Skeletal muscle tissue (tissue), 4 donors: Measurements from ENCODE around the gene STK10. TPM values are rescaled to one million over a fixed set of nuclear protein-coding genes. Genes with fewer than 3 reads are reported as not detected.

Source experiments
- H3K27ac ChIP-seq: one replicate; pipeline ENCODE4 v1.7.0; 2013; ENCODE audit warnings: mild to moderate bottlenecking, low read depth, low read length, inconsistent platforms
- H3K27me3 ChIP-seq, 3 donors: one replicate each; pipeline ENCODE4 v1.7.0; 2013; ENCODE audit warnings: low read length in 3 of 3; ENCODE audit not compliant: control insufficient read depth in 3 of 3, insufficient read depth in 3 of 3
- H3K36me3 ChIP-seq, 3 donors: one replicate each; pipeline ENCODE4 v1.7.0; 2013; ENCODE audit warnings: low read length in 3 of 3; ENCODE audit not compliant: control insufficient read depth in 3 of 3, insufficient read depth in 3 of 3
- H3K4me1 ChIP-seq, 3 donors: one replicate each; pipeline ENCODE4 v1.7.0; 2013; ENCODE audit warnings: low read length in 3 of 3, mild to moderate bottlenecking in 3 of 3; ENCODE audit not compliant: control insufficient read depth in 3 of 3, insufficient read depth in 3 of 3
- H3K4me3 ChIP-seq, 3 donors: one replicate each; pipeline ENCODE4 v1.7.0; 2013; ENCODE audit warnings: low read length in 3 of 3
- H3K9ac ChIP-seq, 3 donors: one replicate each; pipeline ENCODE4 v1.7.0; 2013; ENCODE audit warnings: low read length in 3 of 3, mild to moderate bottlenecking in 3 of 3, moderate library complexity in 2 of 3, low read depth in 1 of 3
- H3K9me3 ChIP-seq, 3 donors: one replicate each; pipeline ENCODE4 v1.7.0; 2013; ENCODE audit warnings: low read length in 3 of 3; ENCODE audit not compliant: control insufficient read depth in 3 of 3
- total RNA-seq: library from RNA; depleted of rRNA; stranded (reverse); fragments of >200 nt; gene quantifications from one replicate; pipeline ENCODE4 v1.2.3, GENCODE V29; 2014
- donor health status: Osteomylitis.

The STK10 gene
- total RNA-seq, 1 donor from 2014 or later: 12.0 TPM

DNA sequence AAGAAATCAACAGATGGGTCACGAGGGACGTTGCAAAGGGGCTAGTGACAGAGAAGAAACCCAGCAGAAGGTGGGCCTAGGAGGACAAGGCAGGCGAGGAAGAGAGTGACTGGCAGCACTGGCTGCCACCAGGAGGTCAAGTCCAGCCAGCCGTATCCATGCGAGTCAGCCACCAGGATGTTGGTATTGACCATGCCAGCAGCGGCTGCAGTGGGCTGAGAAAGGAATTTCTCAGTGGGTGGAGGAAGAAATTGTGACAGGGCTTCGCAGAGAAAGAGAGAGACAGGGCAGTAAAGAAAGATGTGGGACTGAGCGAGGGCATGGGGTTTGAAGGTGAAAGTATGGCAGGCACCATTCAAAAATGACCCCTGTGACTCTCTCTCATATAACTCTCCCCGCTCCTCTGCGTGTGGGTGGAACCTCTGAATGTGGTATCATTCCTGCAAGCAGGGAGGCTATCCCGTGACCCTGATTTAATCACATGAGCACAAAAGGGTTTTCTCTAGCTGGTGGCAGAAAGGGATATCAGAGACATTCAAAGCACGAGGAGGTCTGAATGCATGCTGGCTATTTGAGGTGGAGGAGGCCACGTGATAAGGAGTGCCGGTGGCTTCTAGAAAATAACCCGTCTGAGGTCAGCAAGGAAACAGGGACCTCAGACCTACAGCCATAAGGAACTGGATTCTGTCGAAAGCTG lies 136.2 kb downstream of the STK10 start:
- Histone ChIP-seq H3K4me1 (no peaks in the 10 kb centered on the region), H3K27ac (no peak overlapping the region), H3K9ac (no peak overlapping the region), H3K9me3 (no peaks in the 10 kb centered on the region), H3K36me3 (peaks cover 0 to 10% (median 2%) of the 10 kb centered on the region in 3 donors), H3K4me3 (no peak overlapping the region), H3K27me3 (no peaks in the 10 kb centered on the region)

DNA sequence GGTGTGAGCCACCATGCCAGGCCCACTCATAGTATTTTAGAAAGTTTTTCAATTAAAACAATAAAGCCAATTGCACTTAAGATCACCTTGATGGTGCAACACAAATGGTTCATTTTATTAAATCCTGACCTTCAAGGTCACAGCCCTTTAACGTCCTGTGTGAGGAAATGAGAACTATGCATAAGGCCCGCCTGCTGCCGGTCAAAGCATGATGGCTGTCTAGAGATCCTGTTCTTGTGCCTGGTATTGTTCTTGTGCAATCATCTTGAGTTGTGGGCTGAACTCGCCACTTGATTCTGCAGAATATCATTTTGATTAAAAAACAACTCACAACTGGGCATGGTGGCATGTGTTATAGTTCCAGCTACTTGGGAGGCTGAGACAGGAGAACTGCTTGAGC lies 137.9 kb downstream of the STK10 start:
- no peak overlapping the region for H3K27ac ChIP-seq
- H3K4me1 ChIP-seq: no peaks in the 10 kb centered on the region
- no peak overlapping the region for H3K9ac ChIP-seq
- no peak overlapping the region for H3K4me3 ChIP-seq
- no peaks in the 10 kb centered on the region for H3K27me3 ChIP-seq
- peaks cover 0 to 10% (median 2%) of the 10 kb centered on the region in 3 donors for H3K36me3 ChIP-seq
- no peaks in the 10 kb centered on the region for H3K9me3 ChIP-seq

GRCh38 chr5:172049226-172049796 lies 138.7 kb downstream of the STK10 start:
- no peaks in the 10 kb centered on the region for H3K9me3 ChIP-seq
- peaks cover 2 to 7% (median 2%) of the 10 kb centered on the region in 3 donors for H3K36me3 ChIP-seq
- H3K27me3 ChIP-seq: no peaks in the 10 kb centered on the region

DNA sequence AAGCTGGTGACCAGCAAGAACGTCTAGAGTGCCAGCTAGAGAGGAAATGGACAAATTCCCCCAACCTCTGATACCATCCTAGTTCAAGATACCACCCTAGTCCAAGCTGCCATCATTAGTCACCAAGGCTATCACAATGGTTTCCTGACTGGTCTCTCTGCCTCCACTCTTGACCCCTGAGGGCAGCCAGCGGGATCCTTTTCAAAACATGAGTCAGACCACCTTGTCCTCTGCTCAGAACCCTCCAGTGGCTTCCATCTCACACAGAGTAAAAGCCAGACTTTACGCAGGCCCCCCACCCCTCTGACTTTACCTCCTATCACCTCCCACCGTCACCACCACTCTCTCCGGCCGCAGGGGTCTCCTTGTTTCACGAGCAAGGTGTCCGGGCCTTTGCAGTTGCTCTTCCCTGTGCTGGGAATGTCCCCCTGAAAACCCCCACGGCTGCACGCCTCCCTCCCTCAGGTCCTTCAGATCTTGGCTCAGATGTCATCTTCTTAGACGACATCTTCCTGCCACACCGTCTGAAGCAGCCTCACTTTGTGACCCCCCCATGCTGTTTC lies 139.4 kb downstream of the STK10 start:
- H3K4me1 ChIP-seq: peaks cover 0 to 5% (median 0%) of the 10 kb centered on the region in 3 donors
- no peaks in the 10 kb centered on the region for H3K27me3 ChIP-seq
- H3K9ac ChIP-seq: no peak overlapping the region
- H3K9me3 ChIP-seq: no peaks in the 10 kb centered on the region
- H3K4me3 ChIP-seq: no peak overlapping the region
- H3K36me3 ChIP-seq: peaks cover 3 to 5% (median 4%) of the 10 kb centered on the region in 3 donors
- no peak overlapping the region for H3K27ac ChIP-seq

More at GRCh38 chr5:172049226-172049796, 138.7 kb downstream of the STK10 start:
- no peaks in the 10 kb centered on the region for H3K4me1 ChIP-seq
- no peak overlapping the region for H3K27ac ChIP-seq
- H3K9ac ChIP-seq: no peak overlapping the region
- H3K4me3 ChIP-seq: no peak overlapping the region

- Histone ChIP-seq H3K9ac (no peak overlapping the region), H3K36me3 (peaks cover 3 to 6% (median 4%) of the 10 kb centered on the region in 3 donors), H3K27ac (no peak overlapping the region), H3K9me3 (no peaks in the 10 kb centered on the region), H3K4me1 (peaks cover 0 to 5% (median 0%) of the 10 kb centered on the region in 3 donors), H3K27me3 (no peaks in the 10 kb centered on the region), H3K4me3 (no peak overlapping the region)
Measured at GRCh38 chr5:172048170-172048422, 139.9 kb downstream of the STK10 start.

DNA sequence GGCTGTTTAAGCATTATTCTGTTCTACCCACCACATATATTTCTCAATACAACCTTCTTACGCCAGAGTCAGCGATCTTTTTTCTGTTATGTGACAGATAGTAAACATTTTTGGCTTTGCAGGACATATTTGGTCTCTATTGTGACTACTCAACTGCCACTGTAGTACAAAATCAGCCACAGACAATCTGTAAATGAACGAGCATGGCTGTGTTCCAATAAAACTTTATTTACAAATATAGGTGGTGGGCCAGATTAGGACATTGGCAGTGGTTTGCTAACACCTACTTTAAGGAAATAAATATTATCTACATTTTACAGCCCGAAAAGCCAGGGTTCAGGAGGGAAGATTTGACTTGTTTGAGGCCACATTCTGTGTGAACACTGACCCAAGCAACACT lies 141.4 kb downstream of the STK10 start:
- peaks cover 0 to 5% (median 0%) of the 10 kb centered on the region in 3 donors for H3K4me1 ChIP-seq
- peaks cover 3 to 4% (median 4%) of the 10 kb centered on the region in 3 donors for H3K36me3 ChIP-seq
- no peaks in the 10 kb centered on the region for H3K27me3 ChIP-seq
- H3K4me3 ChIP-seq: no peak overlapping the region
- no peaks in the 10 kb centered on the region for H3K9me3 ChIP-seq
- H3K9ac ChIP-seq: no peak overlapping the region
- no peak overlapping the region for H3K27ac ChIP-seq

DNA sequence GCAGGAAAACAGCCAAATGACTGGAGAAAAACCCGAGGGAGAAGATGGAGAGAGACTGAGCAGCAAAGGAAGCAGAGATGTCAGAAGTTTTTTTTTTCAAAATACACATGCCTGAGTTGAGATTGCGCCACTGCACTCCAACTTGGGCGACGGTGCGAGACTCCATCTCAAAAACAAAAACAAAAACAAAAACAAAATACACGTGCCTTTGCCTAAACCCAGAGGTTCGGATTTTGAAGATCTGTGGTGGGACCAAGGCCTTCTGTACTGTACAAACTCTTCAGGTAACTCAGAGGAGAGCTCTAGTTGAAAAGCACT lies 142.8 kb downstream of the STK10 start:
- peaks cover 0 to 4% (median 0%) of the 10 kb centered on the region in 3 donors for H3K27me3 ChIP-seq
- no peak overlapping the region for H3K9ac ChIP-seq
- peaks cover 3 to 4% (median 3%) of the 10 kb centered on the region in 3 donors for H3K36me3 ChIP-seq
- peaks cover 0 to 6% (median 0%) of the 10 kb centered on the region in 3 donors for H3K4me1 ChIP-seq
- no peak overlapping the region for H3K4me3 ChIP-seq
- no peak overlapping the region for H3K27ac ChIP-seq
- no peaks in the 10 kb centered on the region for H3K9me3 ChIP-seq

DNA sequence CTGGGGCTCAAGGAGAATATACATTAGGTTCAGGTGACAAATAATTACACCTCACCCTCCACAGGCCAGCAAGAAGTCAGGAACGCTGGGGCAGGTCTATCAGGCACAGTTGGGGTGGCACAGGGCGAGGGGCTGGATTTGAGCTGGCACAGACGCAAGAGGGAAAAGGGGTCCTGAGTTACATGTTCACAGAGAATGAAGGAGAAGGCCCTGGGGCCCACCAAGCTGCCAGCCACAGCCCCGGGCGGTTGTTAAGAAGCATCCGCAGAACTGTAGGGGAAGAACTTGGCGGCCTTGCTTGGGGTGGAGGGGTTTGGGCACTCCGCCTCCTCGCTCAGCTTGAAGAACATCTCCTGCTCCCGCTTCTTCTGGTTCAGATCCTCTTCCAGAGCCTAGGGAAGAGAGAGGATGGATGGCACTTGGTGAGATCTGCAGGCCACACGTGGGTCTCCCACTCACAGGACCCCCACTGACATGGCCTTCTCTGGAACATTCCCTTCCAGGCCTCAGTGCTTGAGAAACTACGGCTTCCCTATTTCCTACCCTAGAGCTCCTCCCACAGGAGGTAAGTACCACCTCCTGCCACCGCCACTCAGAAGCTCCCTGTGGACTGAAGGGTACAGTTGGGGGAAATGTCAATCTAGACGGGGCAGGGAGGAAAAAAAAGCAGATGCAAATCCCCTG lies 143.3 kb downstream of the STK10 start:
- H3K9me3 ChIP-seq: no peaks in the 10 kb centered on the region
- peaks cover 0 to 7% (median 0%) of the 10 kb centered on the region in 3 donors for H3K4me1 ChIP-seq
- no peak overlapping the region for H3K27ac ChIP-seq
- H3K9ac ChIP-seq: no peak overlapping the region
- H3K36me3 ChIP-seq: peaks cover 0 to 4% (median 3%) of the 10 kb centered on the region in 3 donors
- no peak overlapping the region for H3K4me3 ChIP-seq
- H3K27me3 ChIP-seq: peaks cover 0 to 4% (median 0%) of the 10 kb centered on the region in 3 donors

GRCh38 chr5:172043865-172044264 lies 144.2 kb downstream of the STK10 start:
- Histone ChIP-seq H3K27ac (no peak overlapping the region), H3K36me3 (peaks cover 0 to 4% (median 3%) of the 10 kb centered on the region in 3 donors)

DNA sequence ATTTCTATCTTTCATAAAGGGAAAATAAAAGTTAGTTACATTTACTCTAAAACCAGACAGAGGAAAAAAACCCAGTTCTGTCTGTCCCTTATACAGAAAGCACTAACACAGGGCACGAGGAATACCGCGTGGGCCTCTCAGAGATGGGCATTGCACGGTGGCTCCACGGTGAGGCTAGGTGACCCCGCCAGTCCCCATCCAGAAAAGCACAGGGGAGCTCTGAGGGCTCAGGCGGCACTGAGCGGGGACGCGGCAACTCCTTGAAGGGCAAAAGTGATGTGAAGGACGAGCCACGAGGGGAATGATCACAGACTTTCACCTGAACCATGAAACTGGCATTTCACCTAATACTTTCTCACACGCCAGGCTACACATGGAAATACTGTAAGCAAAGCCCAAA lies 145.8 kb downstream of the STK10 start:
- Histone ChIP-seq H3K4me1 (peaks cover 0 to 7% (median 0%) of the 10 kb centered on the region in 3 donors), H3K9ac (no peak overlapping the region), H3K4me3 (no peak overlapping the region), H3K9me3 (no peaks in the 10 kb centered on the region), H3K27ac (no peak overlapping the region), H3K36me3 (peaks cover 0 to 4% (median 3%) of the 10 kb centered on the region in 3 donors), H3K27me3 (peaks cover 0 to 4% (median 0%) of the 10 kb centered on the region in 3 donors)

More at GRCh38 chr5:172043865-172044264, 144.2 kb downstream of the STK10 start:
- Histone ChIP-seq H3K9ac (no peak overlapping the region), H3K4me1 (peaks cover 0 to 7% (median 0%) of the 10 kb centered on the region in 3 donors), H3K9me3 (no peaks in the 10 kb centered on the region), H3K27me3 (peaks cover 0 to 4% (median 0%) of the 10 kb centered on the region in 3 donors), H3K4me3 (no peak overlapping the region)
